Adipocyte (in vitro differentiated cells): Measurements from ENCODE around the gene HOXC11.

Source experiments
- DNase-seq: peaks from one replicate; pipeline ENCODE4 v3.0.0-alpha.2; 2015; ENCODE audit warnings: low read depth
- H3K27me3 ChIP-seq: replicated peaks from 2 replicates; pipeline ENCODE4 v1.7.0; 2013; ENCODE audit warnings: mild to moderate bottlenecking, low read length, moderate library complexity; ENCODE audit not compliant: control insufficient read depth, insufficient read depth
- H3K36me3 ChIP-seq: 2 replicates; pipeline ENCODE4 v1.7.0; 2013; ENCODE audit warnings: low read length, mild to moderate bottlenecking, moderate library complexity; ENCODE audit not compliant: control insufficient read depth, insufficient read depth, severe bottlenecking
- H3K4me1 ChIP-seq: 2 replicates; pipeline ENCODE4 v1.7.0; 2013; ENCODE audit warnings: mild to moderate bottlenecking, low read length, moderate library complexity; ENCODE audit not compliant: control insufficient read depth, insufficient read depth
- H3K4me3 ChIP-seq: 2 replicates; pipeline ENCODE4 v1.7.0; 2013; ENCODE audit warnings: mild to moderate bottlenecking, low read length, moderate library complexity
- H3K9ac ChIP-seq: 2 replicates; pipeline ENCODE4 v1.7.0; 2013; ENCODE audit warnings: mild to moderate bottlenecking, low read length, moderate library complexity
- H3K9me3 ChIP-seq: 2 replicates; pipeline ENCODE4 v1.7.0; 2013; ENCODE audit warnings: mild to moderate bottlenecking, low read length, moderate library complexity; ENCODE audit not compliant: control insufficient read depth

The HOXC11 gene

GRCh38 chr12:53994264-53995001 lies 21.5 kb downstream of the HOXC11 start:
- Histone ChIP-seq H3K9me3 (no peaks in the 10 kb centered on the region), H3K27me3 (no peaks in the 10 kb centered on the region), H3K4me1 (peaks cover 70% of the 10 kb centered on the region), H3K4me3 (peak overlapping the region; percentile 94), H3K36me3 (no peaks in the 10 kb centered on the region), H3K9ac (peak overlapping the region; percentile 96)
- DNase-seq: no peak

- Histone ChIP-seq H3K4me3 (peak overlapping the region; percentile 94), H3K27me3 (no peaks in the 10 kb centered on the region), H3K36me3 (no peaks in the 10 kb centered on the region), H3K4me1 (peaks cover 66% of the 10 kb centered on the region), H3K9ac (peak overlapping the region; percentile 96), H3K9me3 (no peaks in the 10 kb centered on the region)
- no peak for DNase-seq
Observed at GRCh38 chr12:53995002-53995377, 22.1 kb downstream of the HOXC11 start.

- H3K27me3 ChIP-seq: no peaks in the 10 kb centered on the region
- no peaks in the 10 kb centered on the region for H3K9me3 ChIP-seq
- peak overlapping the region; percentile 94 for H3K4me3 ChIP-seq
- H3K9ac ChIP-seq: peak overlapping the region; percentile 96
- no peak for DNase-seq
- peaks cover 60% of the 10 kb centered on the region for H3K4me1 ChIP-seq
- no peaks in the 10 kb centered on the region for H3K36me3 ChIP-seq
Observed at GRCh38 chr12:53995378-53996239, 22.7 kb downstream of the HOXC11 start.

- peaks cover 59% of the 10 kb centered on the region for H3K4me1 ChIP-seq
- peak overlapping the region; percentile 94 for H3K4me3 ChIP-seq
- H3K36me3 ChIP-seq: no peaks in the 10 kb centered on the region
- no peak for DNase-seq
- no peaks in the 10 kb centered on the region for H3K27me3 ChIP-seq
- H3K9ac ChIP-seq: peak overlapping the region; percentile 96
- no peaks in the 10 kb centered on the region for H3K9me3 ChIP-seq
Observed at GRCh38 chr12:53996240-53997203, 23.6 kb downstream of the HOXC11 start.

DNA sequence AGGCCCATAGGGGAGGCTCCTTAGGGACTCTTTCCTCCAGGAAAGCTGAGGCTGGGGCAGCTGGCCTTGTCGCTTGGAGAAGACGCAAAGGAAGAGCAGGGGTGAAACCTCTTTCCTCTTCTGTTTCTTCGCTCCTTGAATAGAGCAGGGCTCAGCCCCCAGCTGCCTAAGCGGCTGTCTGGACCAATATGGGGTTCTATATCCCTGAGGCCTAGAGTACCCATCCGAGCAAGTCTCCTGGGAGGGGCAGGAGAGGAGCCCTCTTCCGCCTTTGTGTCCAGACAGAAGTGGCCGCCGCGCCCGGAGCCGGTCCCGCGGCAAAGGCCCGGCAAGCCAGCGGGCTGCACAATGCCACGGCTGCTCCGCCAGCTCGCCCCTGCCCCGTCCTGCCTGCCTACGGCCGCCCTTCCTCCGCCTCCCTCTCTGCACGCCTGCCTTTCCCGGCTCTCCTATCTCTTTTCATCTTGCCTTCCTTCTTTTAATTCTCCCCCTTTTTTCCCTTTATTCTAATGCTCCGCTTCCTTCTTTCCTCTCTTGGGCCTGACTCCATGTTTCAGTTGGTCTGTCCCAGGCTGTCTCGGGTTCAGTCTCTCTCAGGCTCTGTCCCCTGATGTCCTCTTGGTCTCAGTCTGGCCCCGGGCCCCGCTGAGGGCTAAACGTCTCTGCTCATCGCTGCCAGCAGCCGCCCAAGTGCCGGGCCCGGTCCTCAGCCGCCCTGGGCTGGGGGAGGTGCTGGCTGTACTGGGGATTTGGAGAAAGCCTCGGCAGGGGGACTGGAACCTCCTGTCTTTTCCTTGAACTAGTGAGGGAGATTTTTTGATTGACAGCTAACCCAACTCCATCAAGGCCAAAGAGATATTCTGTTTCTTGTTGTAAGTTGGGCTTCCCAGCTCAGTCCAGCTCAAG lies 24.5 kb downstream of the HOXC11 start:
- H3K27me3 ChIP-seq: no peaks in the 10 kb centered on the region
- DNase-seq: no peak
- peaks cover 58% of the 10 kb centered on the region for H3K4me1 ChIP-seq
- H3K36me3 ChIP-seq: no peaks in the 10 kb centered on the region
- peak overlapping the region; percentile 96 for H3K9ac ChIP-seq
- H3K9me3 ChIP-seq: no peaks in the 10 kb centered on the region
- H3K4me3 ChIP-seq: peak overlapping the region; percentile 94

DNA sequence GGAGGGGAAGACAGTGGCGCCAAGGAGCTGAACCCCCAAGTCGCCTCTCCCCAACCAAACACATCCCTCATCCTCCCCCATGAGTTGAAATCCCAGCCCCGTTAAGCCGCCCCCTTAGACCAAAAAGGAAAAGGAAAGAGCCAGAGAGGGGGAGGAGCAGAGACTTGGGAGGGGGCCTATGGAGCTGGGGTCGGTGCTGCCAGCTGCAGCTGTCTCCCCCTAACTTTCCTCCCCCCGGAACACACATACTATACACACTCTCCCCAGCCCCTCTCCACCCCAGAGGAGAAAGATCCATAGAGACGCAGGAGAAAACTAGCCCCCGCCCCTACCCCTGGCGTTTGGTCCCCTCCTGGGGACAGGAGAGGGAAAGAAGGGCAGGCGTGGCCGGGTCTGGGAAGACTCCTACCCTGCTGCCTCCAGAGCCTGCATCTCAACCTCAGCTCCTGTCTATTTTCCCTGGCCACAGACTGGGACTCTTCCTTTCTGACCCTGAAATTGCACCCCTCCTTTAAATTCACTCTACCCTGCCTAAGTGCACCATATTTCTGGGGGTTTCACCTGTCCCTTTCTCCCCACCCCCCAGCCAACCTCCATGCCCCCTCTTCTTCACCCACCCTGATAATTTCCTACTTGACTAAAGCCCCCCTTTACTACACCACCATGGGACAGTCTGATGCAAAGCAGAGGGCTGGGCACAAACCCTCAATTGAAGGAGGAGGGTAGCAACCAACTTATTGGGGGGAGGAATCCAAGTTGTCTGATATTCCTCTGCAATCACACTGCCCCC lies 25.4 kb downstream of the HOXC11 start:
- H3K36me3 ChIP-seq: peaks cover 6% of the 10 kb centered on the region
- H3K4me1 ChIP-seq: peaks cover 56% of the 10 kb centered on the region
- DNase-seq: no peak
- H3K4me3 ChIP-seq: peak overlapping the region; percentile 94
- H3K9ac ChIP-seq: peak overlapping the region; percentile 96
- no peaks in the 10 kb centered on the region for H3K9me3 ChIP-seq
- no peaks in the 10 kb centered on the region for H3K27me3 ChIP-seq

DNA sequence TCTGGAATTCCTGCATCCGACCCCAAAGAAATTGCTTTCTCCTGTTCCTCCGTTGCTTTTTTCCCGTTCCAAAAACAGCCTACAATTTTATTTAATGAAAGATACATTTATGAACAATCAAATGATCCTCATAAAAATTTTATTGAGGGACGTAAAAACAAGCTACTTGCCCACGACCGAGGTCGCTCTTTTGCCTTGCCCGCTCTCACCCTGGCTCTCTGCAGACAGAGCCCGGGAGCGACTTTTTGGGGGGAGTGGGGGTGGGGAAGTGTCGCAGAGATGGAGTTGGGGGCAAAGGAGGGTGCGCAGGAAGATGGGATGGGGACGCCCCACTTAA lies 25.9 kb downstream of the HOXC11 start:
- H3K27me3 ChIP-seq: no peaks in the 10 kb centered on the region
- H3K4me1 ChIP-seq: peaks cover 56% of the 10 kb centered on the region
- H3K9ac ChIP-seq: peak overlapping the region; percentile 96
- H3K9me3 ChIP-seq: no peaks in the 10 kb centered on the region
- peak overlapping the region; percentile 94 for H3K4me3 ChIP-seq
- no peak for DNase-seq
- H3K36me3 ChIP-seq: peaks cover 6% of the 10 kb centered on the region

DNA sequence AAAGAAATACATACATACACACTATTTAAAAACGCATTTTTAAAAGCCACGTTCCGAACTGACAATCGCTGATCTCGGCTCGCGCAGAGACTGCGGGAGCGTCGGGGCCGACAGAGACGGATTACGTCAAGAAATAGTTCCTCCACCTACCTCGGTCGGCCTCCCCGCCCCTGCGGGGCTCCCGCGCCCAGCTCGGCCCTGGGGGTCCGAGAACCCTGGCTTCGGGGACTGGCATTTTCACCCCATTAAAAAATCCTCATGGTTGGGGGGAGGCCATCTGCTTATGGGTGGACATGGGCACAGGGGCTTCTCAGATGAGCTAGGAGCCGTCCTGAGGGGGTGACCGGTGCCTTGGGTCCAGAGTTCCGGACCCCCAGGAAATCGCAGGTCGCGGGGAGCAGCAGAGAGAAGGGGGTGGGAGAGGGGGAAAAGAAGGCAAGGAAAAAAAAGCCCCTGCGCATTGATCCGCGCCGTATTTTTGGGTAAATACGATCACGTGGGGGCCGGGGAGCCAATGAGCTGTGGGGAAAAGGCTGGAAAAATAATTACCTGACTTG lies 26.7 kb downstream of the HOXC11 start:
- Histone ChIP-seq H3K4me3 (peak overlapping the region; percentile 94), H3K9me3 (no peaks in the 10 kb centered on the region), H3K9ac (peak overlapping the region; percentile 96), H3K4me1 (peaks cover 64% of the 10 kb centered on the region), H3K27me3 (no peaks in the 10 kb centered on the region), H3K36me3 (peaks cover 6% of the 10 kb centered on the region)
- DNase-seq: no peak

- peak within 1 kb of the TSS; percentile 96 for H3K9ac ChIP-seq
- no peaks in the 10 kb centered on the region for H3K27me3 ChIP-seq
- DNase-seq: peak; percentile 16
- no peaks in the 10 kb centered on the region for H3K9me3 ChIP-seq
- H3K4me1 ChIP-seq: peaks cover 65% of the 10 kb centered on the region
- H3K4me3 ChIP-seq: peak within 1 kb of the TSS; percentile 94
- peaks cover 6% of the 10 kb centered on the region for H3K36me3 ChIP-seq
Observed at GRCh38 chr12:54000116-54001114, 27.5 kb downstream of the HOXC11 start, which contains the start of gene HOXC9. Gene HOXC9 (plus strand): TSS chr12:54000161. CDS start chr12:54000189, 28 bp downstream.
